T-helper 1 cell (primary cell): Measurements from ENCODE around the gene ZDHHC4.
A peak's percentile ranks its signal among the peaks of the same experiment; 100 is the strongest.

ENCODE experiments used
- DNase-seq, 5 donors: peaks; one replicate each; pipeline ENCODE4 v3.0.0-alpha.2; 2012 to 2020

Gene ZDHHC4

GRCh38 chr7:6636741-6637543 is 59.7 kb downstream of the ZDHHC4 start, which contains the start of gene ZNF316:
TSS of gene ZNF316 (plus strand) at chr7:6637318. CDS start at chr7:6642410, 5,092 bp downstream.
- DNase-seq: peak; percentile 33 to 64 (median 49)

- peak; percentile 20 to 50 (median 41) for DNase-seq
Measured at GRCh38 chr7:6637544-6638229, 60.4 kb downstream of the ZDHHC4 start.
